GM20000 (cell line): Measurements from ENCODE around the gene KCTD18.

Experiments used
- DNase-seq: peaks from one replicate; pipeline ENCODE4 v3.0.0; 2012; ENCODE audit warnings: low spot score
- CTCF ChIP-seq: IDR thresholded peaks from 2 replicates; pipeline ENCODE4 v1.5.1; 2012; ENCODE audit warnings: mild to moderate bottlenecking, control low read depth; ENCODE audit errors: extremely low read depth, missing control alignments

The KCTD18 gene

GRCh38 chr2:200456567-200456966 is 53.3 kb downstream of the KCTD18 start:
- no peak for DNase-seq
- no peak for TF ChIP-seq CTCF

- no peak for TF ChIP-seq CTCF
- DNase-seq = no peak
Observed at GRCh38 chr2:200455958-200456421, 53.9 kb downstream of the KCTD18 start.

DNA sequence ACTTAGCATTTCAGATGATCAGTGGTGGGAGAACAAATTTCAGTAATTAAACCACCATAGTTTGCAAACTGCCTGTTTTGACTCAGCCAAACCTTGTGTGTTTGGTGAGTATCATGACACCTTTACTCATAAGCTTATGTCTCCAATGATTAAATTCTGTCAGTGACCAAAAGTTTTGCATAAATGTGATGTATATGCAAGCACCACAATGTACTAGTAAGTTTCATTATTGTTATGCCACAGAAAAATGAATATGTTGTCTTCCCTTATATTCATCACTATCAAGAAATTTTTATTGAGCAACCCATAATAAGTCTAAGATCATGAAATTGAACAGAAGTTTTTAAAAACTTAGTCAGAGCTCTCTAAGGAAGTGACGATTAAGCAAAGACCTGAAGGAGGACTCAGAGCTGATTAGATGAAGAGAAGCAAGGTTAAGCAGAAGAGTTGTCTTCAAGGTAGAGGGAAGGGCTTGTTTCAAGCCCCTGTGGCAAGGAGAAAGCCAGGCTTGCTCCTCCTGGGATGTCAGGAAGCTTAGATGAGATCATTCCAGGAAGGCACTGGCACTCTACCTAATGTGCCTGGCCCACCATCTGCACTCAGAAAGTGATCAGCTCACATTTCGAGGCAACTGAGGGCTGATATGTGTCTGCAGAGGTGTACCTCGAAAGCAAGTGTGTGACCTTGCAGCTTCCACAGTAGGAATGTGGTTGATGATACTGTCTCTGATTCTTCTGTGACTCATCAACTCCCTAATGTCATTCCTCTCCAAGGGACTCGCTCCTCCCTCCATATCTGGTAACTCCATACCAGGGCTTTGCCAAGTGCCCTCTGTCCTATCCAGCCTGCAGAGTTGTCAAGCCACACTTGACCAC is 54.7 kb downstream of the KCTD18 start:
- peak; percentile 36 for DNase-seq
- TF ChIP-seq CTCF = no peak

DNA sequence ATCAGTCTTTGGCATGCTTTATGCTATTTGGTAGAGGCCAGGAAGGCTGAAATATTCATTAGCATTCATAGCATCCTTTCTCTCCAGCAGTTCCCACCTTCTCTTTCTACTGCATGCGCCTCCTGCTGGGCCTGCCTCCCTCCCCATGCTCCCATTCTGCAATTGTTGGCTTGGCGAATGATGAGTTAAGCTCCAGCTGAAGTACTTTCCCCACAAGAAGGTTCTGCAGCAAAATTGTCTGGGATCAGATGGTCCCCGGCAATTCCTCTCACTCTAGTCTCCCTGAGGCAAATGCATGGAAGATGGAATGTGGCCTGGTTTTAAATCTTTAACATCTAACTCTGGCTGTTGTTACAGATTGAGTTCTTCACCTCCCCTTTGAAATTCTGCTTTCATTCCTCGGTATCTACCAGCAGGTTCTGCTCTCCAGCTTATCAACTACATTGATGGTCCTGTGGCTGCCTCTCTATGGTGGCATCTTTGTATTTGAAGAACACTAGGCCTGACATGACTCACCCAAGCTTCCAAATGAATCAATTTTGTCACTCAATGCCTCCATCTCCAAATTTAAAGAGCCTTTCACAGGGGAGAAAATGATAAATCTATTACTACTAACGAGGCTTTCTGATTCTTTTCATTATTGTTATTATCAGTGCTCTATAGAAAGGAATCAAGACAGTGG is 55.9 kb downstream of the KCTD18 start:
- no peak for TF ChIP-seq CTCF
- DNase-seq = no peak

DNA sequence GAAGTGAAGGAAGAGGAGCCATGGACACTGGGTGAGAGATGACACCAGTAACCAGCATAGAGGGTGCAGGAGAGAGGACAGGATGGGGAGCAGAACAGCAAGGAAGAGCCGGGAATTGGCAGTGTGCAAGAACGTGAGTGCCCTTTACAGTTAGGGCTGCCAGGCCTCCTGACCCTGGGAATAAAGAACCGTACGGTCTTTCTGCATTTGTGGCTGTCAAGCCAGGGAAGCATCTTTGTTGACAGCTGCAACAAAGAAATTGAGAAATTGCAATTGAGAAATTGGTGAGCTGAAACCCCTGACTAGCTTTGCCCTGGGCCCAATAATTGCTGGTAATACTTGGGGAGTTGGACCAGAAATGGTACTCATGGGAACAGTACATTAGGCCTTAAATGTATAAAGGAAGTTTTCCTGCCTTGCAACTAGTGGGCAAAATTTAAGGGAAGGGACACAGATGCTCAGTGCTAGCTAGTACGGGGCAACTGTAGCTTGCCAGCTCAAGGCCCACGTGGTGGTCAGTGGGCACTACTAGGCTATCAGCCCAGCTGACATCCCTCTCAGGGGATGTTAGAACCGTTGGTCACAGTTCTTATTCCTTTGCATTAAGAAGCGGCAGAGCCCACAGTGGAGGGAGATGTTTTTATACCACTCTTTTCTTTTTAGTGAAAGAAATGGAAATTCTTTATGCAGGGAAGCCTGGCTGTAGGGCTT is 56.6 kb downstream of the KCTD18 start:
- DNase-seq = no peak
- no peak for TF ChIP-seq CTCF

DNA sequence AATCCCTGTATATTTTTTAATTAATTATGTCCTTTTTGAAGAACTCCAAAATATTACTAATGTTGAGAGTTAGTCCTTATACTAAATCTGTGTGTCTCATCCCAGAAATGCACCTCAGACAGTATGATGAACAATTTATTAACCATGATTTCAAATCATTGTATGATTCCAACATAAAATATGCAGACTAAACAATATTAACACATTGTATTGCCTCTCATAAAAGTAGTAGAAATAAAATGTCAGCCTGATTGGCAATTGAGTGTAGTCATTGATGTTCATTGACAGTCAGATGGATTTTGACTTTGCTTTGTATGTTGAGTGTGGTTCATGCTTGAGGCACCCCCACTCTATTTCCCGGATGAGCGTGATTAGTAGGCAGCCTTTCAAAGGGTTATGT is 57.5 kb downstream of the KCTD18 start:
- TF ChIP-seq CTCF = no peak
- DNase-seq = no peak

DNA sequence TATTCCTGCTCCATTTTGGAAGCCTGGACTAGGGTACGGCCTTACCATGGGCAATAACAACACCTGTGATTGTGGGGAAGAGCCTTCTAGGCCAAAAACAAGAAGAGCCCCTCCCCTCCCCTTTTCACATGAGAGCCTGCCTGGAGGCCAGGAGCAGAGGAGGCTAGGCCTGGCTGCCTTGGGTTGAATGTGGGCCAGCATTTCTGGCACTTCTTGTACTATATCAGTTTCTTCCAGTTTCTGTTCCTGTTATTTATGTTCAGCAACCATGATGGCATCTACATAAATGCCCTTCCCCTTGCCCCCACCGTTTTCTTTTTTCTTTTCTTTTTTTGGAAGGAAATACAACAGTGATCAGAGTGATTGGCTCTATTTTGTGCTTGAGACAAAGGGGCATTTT is 58.4 kb downstream of the KCTD18 start:
- no peak for TF ChIP-seq CTCF
- no peak for DNase-seq
